HG03432 (cell line): ENCODE results near the gene GALNT9.

ENCODE experiments used
- ATAC-seq: cut with Tn5 transposase; IDR thresholded peaks from one replicate; pipeline ENCODE4 v1.9.1; 2021; ENCODE audit warnings: mild to moderate bottlenecking, moderate library complexity; ENCODE audit not compliant: unreplicated experiment

The GALNT9 gene

DNA sequence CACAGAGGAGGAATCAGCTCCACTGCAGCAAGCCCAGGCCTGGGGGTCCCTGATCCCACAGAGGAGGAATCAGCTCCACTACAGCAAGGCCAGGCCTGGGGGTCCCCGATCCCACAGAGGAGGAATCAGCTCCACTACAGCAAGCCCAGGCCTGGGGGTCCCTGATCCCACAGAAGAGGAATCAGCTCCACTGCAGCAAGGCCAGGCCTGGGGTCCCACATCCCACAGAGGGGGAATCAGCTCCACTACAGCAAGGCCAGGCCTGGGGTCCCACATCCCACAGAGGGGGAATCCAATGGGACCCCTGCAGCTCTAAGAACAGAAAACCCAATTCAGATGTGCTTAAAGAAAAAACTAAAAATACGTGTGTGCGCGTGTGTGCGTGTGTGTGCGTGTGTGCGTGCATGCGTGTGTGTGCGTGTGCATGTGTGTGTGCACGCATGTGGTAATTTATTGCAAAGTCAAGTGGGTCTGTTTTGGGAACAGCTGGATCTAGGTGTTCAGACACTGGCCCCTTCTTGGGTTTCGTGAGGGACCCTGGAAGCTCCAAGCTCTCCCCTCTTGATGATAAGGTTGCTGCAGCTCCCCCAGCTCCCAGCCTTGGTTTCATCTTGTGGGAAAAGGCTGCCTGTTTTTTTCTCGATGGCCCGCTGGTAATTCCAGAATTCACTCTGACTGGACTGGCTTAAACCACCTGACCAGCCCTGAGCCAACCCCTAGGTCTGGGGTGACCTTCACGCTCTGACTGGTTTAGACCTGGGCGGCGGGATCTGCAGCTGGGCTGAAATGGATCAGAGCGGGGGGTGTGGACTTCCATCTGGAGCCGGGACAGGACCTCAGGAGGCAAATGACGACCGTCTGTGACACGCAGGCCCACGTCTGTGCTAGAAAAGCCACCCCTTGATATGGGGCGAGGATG lies 47.1 kb downstream of the GALNT9 start:
- no peak for ATAC-seq

DNA sequence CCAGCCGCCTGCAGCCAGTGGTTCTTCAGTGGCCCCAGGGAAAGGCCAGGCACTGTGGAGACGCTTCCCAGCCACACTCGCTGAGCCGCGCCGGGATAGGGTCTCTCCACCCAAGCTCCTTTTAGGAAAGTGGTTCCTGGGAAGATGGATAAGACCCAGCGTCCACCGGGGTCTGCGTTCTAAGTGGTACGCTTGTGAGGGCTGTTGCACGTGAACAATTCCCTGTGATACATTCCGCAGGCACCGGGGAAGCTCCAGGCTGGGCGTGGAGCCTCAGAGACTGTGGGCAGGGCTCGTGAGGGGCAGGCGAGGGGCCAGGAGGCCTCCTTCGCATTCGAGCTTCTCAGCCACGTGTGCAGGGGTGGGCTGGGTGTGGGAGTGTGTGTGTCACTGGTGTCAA lies 48.4 kb downstream of the GALNT9 start:
- no peak for ATAC-seq

DNA sequence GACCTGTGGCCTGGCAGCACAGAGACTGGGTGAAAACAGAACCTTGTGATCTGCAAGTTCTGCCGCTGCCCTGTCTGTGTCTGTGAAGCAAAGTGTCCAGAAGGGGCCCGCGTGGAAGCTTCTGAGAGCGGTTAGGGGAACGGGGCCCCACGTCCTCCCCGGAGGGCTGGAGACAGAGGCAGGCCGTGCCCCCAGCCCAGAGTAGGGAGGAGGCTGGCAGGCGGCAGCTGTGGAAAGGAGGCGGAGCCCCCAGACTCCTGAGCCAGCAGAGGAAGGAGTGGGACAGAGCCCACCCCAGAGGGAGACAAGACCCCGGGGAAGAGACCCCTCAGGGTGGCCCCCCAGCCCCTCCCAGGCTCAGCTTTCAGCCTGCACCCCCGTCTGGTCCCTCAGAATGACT lies 49.0 kb downstream of the GALNT9 start:
- ATAC-seq, result no peak

DNA sequence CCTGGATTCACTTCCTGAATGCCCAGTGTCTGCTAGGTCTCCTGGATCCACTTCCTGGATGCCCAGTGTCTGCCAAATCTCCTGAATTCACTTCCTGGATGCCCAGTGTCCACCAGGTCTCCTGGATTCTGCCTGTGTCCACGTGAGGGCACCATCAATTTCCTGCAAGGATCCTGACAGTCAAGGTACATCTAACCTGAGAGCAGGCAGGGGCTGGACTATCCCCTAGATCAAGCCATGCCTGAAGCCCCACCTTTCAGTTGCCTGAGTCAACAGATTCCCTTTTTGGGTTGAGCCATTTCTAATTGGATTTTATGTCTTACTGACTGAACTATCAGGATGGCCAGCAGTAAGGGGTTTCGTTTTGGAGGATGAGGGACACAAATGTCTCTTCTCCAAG lies 49.5 kb downstream of the GALNT9 start:
- ATAC-seq, result no peak

DNA sequence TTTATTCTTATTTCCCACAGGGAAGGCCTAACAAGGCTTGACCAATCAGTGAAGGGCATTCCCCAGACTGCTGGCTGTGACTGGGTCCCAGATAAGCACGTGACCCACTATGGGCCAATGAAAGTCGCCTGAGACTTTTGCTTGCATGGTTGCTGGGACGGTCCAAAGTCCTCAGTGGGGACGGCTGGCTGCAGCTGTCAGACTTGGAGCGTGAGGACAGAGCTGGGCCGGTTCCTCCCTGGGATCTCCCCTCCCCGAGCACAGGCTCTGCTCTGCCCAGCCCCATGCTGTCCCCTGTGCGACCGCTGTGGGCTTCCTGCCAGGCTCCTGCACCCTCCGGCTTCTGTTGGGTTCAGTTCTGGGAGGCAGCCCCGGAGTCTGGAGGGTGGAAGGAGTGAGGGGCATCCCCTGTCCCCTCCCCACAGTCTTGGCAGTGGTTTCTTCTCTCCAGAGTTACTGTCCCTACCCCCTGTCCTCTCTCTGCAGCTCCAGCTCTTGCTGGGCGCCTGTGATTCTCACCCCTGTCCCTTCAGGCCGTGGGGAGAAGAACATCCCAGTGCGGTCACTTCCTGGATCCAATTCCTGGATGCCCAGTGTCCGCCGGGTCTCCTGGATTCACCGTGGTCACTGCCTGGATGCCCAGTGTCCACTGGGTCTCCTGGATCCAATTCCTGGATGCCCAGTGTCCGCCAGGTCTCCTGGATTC lies 50.1 kb downstream of the GALNT9 start:
- no peak for ATAC-seq

DNA sequence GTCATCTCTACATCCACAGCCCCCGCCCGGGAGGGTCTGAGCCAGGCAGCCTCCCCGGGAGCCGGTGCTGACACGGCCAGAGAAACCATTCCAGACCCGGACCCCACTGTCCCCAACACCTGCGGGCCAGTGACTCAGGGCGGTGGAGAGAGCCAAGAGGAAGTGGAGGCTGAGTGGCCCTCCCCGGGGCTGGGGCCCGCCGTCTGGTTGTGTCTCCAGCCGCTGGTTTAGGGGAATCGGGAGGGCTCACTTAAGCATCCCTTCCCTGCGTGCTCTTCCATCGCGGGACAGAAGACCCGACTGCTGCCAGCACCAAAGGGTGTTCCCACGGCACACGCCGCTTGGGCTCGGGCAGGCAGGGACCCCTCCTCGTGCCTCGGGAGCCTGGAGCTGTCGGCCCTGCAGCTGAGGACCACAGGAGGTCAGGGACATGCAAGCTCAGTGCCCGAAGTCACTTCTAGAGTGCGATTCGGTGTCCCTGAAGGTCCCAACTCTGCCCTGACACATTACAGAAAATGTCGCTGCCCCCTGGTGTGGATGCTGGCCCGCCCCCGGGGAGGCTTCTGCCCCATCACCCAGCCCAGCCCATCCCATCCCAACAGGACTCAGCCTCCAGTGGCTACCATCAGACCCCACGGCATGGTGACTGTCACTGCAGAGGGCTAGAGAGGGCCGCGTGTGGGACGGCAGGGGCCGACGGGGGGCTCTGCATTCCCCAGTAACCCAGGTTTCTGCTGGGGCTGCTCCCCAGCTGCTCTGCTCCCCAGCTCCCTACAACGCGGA lies 50.8 kb downstream of the GALNT9 start:
- ATAC-seq, result no peak

DNA sequence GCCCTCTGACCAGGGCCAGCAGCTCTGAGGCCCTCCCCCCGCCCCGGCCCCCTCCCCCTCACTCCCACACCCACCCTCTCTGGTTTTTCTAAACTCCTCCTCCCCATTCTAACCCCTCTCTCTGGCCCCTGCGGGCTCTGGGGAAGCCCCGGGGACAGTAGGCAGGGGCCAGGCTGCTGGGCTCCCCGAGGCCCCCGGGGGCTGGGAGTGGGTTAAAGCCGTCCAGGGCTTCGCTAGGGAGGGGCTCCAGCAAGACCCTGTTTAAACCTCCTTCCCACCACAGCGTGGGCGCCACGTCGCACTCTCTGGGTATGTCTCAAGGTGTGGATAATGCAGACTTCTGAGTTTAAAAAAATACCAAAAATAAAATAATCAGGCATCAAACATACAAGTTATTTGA lies 51.4 kb downstream of the GALNT9 start:
- ATAC-seq, result no peak

DNA sequence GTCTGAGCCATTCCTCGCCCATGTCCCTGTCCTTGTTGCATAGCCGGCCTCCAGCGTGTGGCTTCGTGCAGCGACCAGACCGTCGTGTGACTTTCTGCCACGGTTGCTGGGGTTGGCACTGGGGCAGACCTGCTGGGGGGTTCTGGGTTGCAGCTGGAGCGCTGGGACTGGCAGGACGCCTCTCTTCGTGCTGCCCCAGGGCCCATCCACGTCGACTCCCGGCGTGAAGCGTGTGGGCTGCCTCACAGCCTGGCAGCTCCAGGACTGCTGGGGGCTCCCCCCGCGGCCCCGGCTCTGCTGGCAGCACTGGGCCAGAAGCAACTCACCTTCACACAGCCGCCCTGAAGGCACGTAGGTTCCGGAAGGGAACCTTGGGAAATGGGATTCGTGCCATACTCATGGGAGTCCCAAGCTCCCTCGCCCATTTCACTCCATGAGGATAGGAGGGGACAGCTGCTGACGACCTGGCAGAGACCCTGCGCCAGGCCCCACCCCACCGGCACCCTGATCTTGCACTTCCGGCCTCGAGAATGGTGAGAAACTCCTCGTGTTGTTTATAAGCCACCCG lies 51.9 kb downstream of the GALNT9 start:
- ATAC-seq, result no peak

DNA sequence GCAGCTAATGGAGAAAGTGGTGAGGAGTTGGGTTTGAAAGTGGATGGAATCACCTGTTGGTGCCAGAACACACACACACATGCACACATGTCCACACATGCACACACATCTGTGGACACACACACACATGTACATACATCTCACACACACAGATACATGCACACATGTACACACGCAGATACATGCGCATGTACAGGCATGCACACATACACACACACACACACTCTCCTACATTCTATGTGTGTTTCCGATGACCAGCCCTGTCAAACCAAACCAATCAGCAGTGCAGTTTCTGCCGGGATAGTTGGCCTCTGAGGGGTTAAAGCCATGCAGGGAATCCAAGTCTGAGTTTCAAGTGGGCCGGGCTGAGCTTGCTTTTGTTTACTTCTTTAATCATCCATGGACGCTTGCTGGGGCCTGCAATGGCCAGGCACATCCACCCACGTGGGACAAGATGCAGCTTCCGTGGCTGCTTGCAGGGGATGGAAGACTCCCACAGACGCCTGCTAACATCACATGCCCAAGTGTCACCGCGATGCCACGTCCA lies 52.5 kb downstream of the GALNT9 start:
- no peak for ATAC-seq

DNA sequence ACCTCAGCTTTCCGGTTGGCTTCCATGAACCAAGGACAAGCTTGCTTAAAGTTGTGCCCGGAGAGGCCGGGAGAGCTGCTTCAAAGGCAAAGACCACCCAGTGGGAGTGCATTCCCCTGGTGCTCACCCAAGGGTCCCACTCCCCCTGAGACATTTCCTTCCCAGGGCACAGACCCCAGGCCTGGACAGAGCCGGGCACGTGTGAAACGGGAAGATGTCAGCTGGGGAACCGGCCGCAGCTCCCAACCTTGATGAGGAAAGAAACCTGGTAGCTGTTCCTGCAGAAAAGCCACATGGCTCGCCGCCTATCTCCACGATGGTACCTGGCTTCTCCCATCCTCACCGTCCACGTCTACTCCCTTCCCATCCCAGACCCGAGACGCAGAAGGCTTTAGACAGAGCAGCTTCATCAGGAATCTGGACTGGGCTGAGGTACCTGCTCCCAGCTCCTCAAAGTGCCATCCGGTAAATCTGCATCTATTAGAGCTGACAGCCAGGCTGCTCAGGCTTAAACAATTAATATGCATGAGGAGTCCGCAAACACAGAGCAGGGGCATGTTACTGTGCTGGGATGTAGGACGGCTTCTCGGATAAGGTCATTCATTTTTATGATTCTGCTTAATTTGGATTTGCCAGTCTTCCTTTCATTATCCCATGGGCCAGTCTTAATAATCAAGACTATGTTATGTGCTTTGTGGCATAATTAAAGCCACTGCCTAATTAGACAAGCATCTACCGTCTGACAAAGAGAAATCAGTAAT lies 53.1 kb downstream of the GALNT9 start:
- no peak for ATAC-seq

DNA sequence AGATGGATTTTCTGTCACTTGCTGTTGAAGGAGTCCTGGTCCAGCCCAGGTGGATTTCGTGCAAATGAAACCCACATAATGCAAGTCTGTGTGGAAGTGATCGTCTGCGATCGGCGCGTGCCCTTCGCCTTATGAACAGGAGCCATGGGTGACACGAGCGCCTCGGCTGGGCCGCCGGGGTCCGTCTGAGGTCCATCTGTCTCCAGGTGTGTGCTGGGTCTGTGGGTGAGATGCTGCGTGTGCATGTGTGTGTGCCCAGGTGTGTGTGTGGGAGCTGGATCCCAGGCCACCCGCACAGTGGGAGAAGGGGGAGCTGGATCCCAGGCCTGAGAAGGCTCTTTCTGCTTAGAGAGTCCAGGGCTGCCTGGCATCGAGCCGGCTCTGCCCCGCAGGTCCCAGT lies 53.8 kb downstream of the GALNT9 start:
- no peak for ATAC-seq

DNA sequence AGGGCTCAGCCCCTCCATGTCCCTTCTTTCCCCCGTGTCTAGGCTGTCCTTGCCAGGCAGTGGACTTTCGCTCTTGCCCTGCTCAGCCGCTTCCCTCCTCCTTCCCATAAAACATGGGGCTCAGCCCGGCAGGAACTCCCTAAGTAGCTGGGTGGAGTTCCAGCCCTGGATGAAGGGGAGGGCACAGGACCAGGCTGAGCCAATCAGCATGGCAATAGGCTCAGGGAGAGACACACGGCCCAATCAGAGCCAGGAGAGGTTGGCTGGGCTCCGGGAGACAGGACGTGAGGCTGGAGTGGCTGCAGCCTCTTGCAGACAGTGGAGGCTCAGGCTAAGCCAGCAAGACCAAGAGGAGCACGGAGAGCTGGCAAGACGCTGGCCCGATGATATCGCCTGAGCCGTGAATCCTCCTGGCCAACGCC lies 54.3 kb downstream of the GALNT9 start:
- no peak for ATAC-seq

DNA sequence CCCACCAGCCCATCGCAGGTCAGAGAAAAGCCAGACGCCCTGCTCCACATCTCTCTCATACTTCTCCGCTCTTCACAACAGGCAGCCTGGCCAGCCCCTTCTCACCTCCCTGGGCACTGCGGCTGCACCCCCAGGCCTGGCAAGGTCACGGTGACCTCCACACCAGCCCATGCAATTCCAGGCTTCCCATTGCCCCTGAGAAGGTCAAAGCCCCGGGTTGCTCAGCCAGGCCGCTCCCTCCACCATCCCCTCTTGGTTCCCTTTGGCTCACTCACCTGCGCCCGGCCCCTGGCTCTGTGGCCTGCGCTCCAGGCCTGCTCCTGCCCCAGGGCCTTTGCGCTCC lies 55.4 kb downstream of the GALNT9 start:
- ATAC-seq, result no peak

DNA sequence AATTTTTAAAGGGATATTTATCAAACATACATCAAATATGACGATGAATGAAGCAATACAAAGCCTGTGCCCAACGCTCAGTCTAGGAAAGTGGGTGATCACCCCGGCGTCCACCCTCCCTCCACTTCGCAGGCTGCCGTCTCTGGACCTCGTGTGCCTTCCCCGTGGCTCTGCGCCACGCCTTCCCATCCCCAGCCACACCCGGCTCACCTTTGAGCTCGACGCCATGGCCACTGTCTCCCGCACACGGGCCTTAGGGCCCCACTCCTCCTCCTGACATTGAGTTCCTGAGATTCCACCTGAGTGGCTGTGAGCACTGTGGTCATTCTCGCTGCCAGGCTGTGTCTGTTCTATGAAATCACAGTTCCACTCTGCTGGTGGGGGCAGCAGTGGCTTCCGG lies 56.7 kb downstream of the GALNT9 start:
- no peak for ATAC-seq

DNA sequence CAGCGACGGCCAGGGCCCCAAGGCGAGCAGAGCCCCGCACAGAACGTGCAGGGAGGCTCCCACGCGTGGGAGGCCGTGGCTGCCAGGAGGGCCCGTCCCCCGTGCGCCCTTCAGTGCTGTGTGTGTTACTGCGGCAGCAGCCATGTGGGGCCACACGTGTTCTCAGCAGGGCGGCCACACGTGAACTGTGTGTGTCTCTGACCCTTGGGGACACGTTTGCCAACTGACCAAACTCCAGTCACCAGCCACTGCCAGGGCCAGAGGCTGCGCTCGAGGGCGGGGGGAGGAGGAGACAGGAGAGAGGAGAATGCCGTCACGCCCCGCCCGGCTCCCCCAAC lies 57.7 kb downstream of the GALNT9 start:
- ATAC-seq, result no peak

DNA sequence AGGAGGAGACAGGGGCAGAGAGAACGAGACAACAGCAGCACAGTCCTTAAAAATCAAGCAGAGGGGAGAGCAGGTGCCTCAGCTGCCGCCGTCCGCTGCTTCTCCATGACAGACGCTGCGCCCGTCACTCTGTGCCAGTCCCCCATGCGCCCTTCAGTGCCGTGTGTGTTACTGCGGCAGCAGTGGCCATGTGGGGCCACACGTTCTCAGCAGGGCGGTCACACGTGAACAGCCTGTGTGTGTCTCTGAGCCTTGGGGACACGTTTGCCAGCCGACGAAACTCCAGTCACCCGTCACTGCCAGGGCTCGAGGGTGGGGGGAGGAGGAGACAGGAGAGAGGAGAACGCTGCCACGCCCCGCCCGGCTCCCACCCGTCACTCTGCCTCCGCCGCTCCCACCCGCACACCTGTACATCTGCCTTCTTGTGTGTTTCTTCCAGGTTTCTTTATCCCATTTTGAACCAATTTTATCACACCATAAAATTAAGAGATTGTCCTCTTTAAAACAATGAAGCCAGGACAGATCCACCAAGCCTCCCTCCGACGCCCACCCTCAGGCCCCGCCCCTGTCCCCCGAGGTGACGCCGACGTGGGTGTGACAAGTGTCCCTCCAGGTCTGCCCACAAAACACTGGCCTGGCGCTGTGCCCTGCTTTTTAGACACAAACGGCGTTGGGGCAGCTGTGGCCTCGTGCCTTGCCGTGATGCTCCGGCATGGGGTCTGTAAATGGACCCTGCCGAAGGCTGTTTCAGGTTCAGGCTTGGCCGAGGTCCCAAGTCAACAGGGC lies 58.2 kb downstream of the GALNT9 start:
- no peak for ATAC-seq

DNA sequence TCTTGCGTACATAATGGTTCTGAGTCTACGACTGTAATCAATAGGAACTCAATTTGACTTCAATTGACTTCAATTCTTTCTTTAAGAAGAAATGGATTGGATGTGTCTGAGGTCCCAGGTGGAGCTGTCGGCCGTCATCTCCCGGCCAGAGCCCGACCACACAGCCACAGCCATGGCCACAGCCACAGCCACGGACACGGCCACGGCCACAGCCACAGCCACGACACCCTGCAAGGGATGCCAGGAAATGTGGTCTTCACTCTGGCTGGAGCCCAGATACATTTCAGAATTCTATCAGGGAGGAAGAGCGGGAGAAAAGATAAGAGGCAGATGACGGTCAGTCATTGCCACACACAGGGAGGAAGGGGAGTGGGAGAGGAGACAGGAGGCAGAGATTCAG lies 58.9 kb downstream of the GALNT9 start:
- no peak for ATAC-seq

DNA sequence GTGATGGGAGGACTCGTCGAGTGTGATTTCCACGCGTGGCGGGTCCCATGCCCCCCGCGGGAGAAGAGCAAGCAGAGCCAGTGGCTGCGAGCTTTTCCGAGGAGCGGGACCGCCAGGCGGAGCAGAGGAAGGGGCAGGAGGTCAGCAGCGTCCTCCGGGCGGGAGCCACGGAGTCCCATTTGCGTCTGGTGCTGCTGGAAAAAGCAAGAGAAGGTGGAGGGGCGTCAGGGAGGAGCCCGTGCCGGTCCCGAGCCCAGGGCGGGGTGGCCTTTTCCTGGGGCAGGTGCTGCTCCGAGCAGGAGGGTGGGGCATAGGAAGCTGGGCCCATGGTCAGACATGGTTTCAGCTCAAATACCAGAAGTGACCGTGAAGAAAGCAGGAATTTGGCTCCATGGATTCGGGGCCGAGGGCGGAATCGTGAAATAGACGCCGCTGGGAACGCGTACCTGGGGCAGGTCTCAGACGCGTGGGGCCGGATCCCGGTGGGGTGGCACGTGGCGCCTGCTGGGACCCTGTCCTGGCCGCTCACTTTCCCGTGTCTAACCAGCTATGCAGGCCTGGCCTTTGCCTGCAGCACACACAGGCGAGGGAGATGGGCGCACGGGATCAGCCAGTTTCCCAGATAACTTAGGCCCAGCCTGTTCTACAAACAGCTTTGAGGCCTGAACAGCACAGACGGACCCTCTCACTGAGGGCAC lies 60.0 kb downstream of the GALNT9 start:
- ATAC-seq, result no peak

DNA sequence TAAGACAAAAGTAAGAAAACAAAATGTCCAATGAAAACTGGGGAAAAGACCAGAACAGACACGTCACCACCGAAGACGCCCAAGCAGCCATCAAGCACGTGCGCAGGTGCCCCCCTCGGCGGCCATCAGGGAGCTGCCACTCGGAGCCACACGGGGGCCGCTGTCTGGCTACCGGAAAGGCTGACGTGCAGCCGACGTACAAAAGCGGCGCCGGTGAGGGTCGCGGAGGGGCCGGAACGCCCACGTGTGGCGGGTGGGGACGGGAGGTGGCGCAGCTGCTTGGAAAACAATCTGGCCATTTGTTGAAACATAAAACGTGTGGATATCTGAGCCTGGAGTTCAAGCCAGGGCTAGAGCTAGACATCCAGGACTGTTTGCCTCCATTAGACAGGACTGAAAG lies 60.7 kb downstream of the GALNT9 start:
- no peak for ATAC-seq
